Right lobe of liver (tissue), 6 donors: ENCODE results near the gene USP4. TPM values are rescaled to one million over a fixed set of nuclear protein-coding genes. Genes with fewer than 3 reads are reported as not detected.
A peak's percentile ranks its signal among the peaks of the same experiment; 100 is the strongest.

ENCODE experiments used
- ATAC-seq, 4 donors: fragments of 200-7000 bp; cut with Tn5 transposase; one replicate each; pipeline ENCODE4 v1.9.1; 2020; ENCODE audit warnings: mild to moderate bottlenecking in 4 of 4, moderate library complexity in 4 of 4
- DNase-seq, 3 donors: peaks; one replicate each; pipeline ENCODE4 v3.0.0-alpha.2; 2020
- H3K27ac ChIP-seq, 3 donors: fragments of 200-600 bp; one replicate each; pipeline ENCODE4 v1.8.0; 2022
- H3K27me3 ChIP-seq, 2 donors: fragments of 200-600 bp; one replicate each; pipeline ENCODE4 v1.8.0; 2022
- H3K36me3 ChIP-seq, 4 donors: fragments of 200-600 bp; sonication (generic) in 1 of 4; one replicate each; pipeline versions ENCODE4 v1.5.1 to v1.8.0; 2017 to 2022; ENCODE audit warnings: control low read depth in 1 of 4
- H3K4me1 ChIP-seq, 4 donors: fragments of 200-600 bp; sonication (generic) in 1 of 4; one replicate each; pipeline versions ENCODE4 v1.5.1 to v1.8.0; 2017 to 2022; ENCODE audit warnings: control low read depth in 1 of 4
- H3K4me3 ChIP-seq, 3 donors: fragments of 200-600 bp; one replicate each; pipeline ENCODE4 v1.8.0; 2022
- H3K9me3 ChIP-seq, 4 donors: fragments of 200-600 bp; sonication (generic) in 1 of 4; one replicate each; pipeline versions ENCODE4 v1.5.1 to v1.8.0; 2017 to 2022; ENCODE audit warnings: control low read depth in 1 of 4
- POLR2A ChIP-seq: fragments of 450-650 bp; IDR thresholded peaks from one replicate; pipeline ENCODE4 v1.6.1; 2017; ENCODE audit warnings: antibody characterized with exemption, mild to moderate bottlenecking
- WGBS: methylation state at CpG from one replicate; pipeline ENCODE4 v1.1.6; 2018; ENCODE audit warnings: low coverage, low lambda C conversion rate; ENCODE audit not compliant: insufficient coverage; ENCODE audit errors: missing lambda C conversion rate; 5-methylcytosine and 5-hydroxymethylcytosine counted together
- intact Hi-C, 2 donors: fragments of 100-400 bp; cut with DNase I; formaldehyde crosslinking; loops; one replicate each; pipeline versions ENCODE4 v1.11.2 to v1.14.1; 2022
- total RNA-seq, 6 experiments: library from RNA; depleted of rRNA in 2 of 6; stranded (reverse); fragments of >200 nt in 2 of 6; fragmentation: NEBNext Ultra II Directional in 3 of 6; extraction: Animal tissue kit (Norgen Biotek cat#: 25700) in 3 of 6; gene quantifications; one replicate each; pipeline versions ENCODE4 v1.1.0 to v1.2.4, GENCODE V29; 2016 to 2023
- TF ChIP-seq, protein P1 (sequence below), 4 donors: fragments of 200-600 bp in 3 of 4; fragments of 450-650 bp in 1 of 4; IDR thresholded peaks; one replicate each; pipeline versions ENCODE4 v1.5.1 to v1.8.0; 2016 to 2022; ENCODE audit warnings: antibody characterized with exemption in 4 of 4, mild to moderate bottlenecking in 2 of 4
- donor health status: DM: no; HTN: yes; CAD: no.
- donor health status: DM: no; HTN: no; CAD: no.
- donor health status: DM: no; HTN: no; CAD: no.
- donor health status: DM: no; HTN: yes; CAD: no.
- donor health status: DM: no; HTN: yes; CAD: no.

The USP4 gene
- total RNA-seq, 6 experiments from 2014 or later: 10.0 to 26.3 (median 22.2) TPM

DNA sequence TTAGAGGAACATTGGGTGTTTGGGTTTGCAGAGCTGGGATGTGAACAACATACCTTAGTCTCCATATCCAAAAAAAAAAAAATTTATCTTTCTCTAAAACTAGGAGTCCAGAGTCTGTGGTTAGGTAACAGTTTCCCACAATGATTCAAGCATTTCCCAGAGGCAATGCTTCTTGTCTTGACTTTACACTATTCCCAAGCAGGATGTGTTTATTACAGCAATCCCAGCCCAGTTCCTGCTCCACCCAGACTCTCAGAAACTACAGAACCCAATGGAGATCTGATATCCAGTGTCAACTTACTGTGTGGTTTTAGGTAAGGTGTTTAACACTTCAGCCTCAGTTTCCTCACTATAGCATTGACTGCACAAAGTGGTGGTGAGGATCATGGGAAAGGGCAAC is 60.5 kb downstream of the USP4 start:
- Histone ChIP-seq H3K4me3 (no peak overlapping the region), H3K9me3 (no peaks in the 10 kb centered on the region), H3K36me3 (peaks cover 0 to 23% (median 5%) of the 10 kb centered on the region in 4 donors), H3K27me3 (no peaks in the 10 kb centered on the region), H3K4me1 (peaks cover 0 to 11% (median 4%) of the 10 kb centered on the region in 4 donors), H3K27ac (no peak overlapping the region)
- intact Hi-C loops: no loop called here
- no peak for DNase-seq
- no peak for TF ChIP-seq POLR2A
- TF ChIP-seq, protein P1, sequence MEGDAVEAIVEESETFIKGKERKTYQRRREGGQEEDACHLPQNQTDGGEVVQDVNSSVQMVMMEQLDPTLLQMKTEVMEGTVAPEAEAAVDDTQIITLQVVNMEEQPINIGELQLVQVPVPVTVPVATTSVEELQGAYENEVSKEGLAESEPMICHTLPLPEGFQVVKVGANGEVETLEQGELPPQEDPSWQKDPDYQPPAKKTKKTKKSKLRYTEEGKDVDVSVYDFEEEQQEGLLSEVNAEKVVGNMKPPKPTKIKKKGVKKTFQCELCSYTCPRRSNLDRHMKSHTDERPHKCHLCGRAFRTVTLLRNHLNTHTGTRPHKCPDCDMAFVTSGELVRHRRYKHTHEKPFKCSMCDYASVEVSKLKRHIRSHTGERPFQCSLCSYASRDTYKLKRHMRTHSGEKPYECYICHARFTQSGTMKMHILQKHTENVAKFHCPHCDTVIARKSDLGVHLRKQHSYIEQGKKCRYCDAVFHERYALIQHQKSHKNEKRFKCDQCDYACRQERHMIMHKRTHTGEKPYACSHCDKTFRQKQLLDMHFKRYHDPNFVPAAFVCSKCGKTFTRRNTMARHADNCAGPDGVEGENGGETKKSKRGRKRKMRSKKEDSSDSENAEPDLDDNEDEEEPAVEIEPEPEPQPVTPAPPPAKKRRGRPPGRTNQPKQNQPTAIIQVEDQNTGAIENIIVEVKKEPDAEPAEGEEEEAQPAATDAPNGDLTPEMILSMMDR (IDR thresholded peaks at IDR 0.05): no peak
- no peak for ATAC-seq

DNA sequence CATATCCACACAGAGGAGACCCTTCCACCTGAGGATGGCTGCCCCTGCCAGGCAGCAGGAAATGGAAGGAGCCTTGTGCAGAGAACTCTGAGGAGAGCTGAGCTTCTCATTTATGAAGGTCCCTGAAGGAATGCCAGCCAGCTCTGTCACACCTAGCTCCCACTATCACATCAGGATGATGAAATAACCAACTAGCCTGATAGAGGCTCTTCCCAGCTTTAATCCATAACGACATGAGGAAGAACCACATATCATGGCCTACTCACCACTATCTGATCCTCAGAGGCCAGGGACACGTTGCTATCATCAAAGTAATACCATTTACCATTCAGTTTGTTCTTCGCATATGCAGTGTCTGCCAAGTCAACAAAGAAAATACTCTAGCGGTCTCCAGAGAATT is 61.3 kb downstream of the USP4 start:
- intact Hi-C loops: no loop called here
- 70% methylated on average over 4 of the region's 4 CpGs for WGBS
- H3K27ac ChIP-seq: no peak overlapping the region

DNA sequence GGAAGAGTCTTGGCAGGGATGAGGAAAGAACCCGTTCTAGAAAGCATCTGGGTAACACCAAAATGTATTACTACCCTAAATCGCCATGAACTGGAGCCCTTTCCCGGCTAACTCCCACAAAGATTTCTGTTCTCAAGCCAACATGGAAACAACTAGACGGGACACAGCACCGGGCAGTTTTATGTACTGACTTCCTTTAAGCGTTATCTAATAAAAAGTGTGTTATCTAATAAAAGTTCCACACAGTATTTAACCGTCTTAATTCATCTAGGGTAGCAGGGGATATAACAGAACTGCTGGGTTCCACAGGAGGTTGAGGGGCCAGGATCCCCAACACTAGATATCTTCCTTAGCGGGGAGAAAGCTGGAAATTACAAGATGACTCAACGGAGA is 62.5 kb downstream of the USP4 start:
- WGBS: 45% methylated on average over 9 of the region's 9 CpGs
- intact Hi-C loops: no loop called here
- peak; percentile 32 to 45 (median 41) for ATAC-seq

More for the DNA sequence above, 61.3 kb downstream of the USP4 start:
- DNase-seq: no peak
- H3K4me1 ChIP-seq: peaks cover 0 to 11% (median 4%) of the 10 kb centered on the region in 4 donors
- no peaks in the 10 kb centered on the region for H3K27me3 ChIP-seq
- H3K9me3 ChIP-seq: no peaks in the 10 kb centered on the region
- TF ChIP-seq POLR2A: no peak
- TF ChIP-seq, protein P1 (IDR thresholded peaks at IDR 0.05): no peak
- peaks cover 0 to 15% (median 1%) of the 10 kb centered on the region in 4 donors for H3K36me3 ChIP-seq
- no peak overlapping the region for H3K4me3 ChIP-seq
- no peak for ATAC-seq

DNA sequence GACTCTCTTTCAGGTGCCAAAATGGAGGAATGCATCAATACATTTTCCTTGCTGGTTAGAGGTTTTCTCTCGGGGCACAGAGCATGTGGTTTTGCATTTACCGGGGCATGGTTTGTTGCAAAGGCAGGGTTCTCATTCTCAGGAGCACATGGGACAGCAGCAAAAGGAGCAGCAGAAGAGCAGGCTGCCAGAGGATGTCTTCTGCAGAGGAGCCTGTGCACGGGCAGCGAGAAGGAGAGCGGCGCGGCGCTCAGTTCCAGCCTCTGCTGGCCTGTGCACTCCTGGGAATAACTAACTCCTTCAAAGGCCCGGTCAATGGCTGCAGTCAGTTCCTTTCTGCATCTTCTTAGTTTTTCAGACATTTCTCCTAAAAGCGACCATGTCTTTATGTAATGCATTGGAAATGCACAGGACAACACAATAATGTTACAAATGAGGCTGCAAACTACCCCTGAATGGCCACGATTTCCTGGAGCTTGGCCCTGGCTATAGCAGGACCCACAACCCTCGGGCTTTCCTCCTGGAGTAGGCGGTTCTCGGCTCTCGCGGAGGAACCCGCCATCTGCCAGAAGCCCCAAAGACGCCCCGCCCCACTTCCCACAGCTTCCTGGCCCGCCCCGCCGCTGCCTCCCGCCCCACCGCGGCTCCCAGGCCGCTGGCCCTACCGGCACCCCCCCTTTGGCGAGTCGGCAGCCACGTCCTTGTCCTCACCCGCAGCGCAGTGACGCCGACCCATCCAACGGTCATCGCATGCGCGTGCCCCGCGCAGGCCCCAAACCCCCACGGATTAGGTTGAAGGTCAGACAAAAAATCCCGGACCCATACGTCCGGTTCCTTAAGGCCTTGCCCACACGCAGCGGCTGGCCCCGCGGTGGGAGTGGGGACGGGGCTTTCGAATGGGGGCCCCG is 63.1 kb downstream of the USP4 start, which contains the start of gene C3orf62:
Gene C3orf62 (minus strand): TSS at position 758 of the 908 bp plus-strand sequence. CDS start 360 bp downstream, at position 398.
- Histone ChIP-seq H3K27me3 (no peaks in the 10 kb centered on the region), H3K4me3 (peak within 1 kb of the TSS; percentile 34 to 52 (median 52)), H3K27ac (peak within 1 kb of the TSS; percentile 74 to 84 (median 77)), H3K36me3 (peaks cover 0 to 11% (median 1%) of the 10 kb centered on the region in 4 donors), H3K4me1 (peaks cover 0 to 11% (median 4%) of the 10 kb centered on the region in 4 donors), H3K9me3 (no peaks in the 10 kb centered on the region)
- peak; percentile 94 to 98 (median 96) for ATAC-seq
- intact Hi-C loops: no loop called here
- peak; percentile 88 to 90 (median 89) for DNase-seq
- 36% methylated on average over 15 of the region's 51 CpGs for WGBS
- TF ChIP-seq, protein P1 (IDR thresholded peaks at IDR 0.05): no peak
- TF ChIP-seq POLR2A: peak; percentile 29

More for the DNA sequence above, 62.5 kb downstream of the USP4 start:
- peaks cover 0 to 11% (median 4%) of the 10 kb centered on the region in 4 donors for H3K4me1 ChIP-seq
- H3K36me3 ChIP-seq: peaks cover 0 to 11% (median 1%) of the 10 kb centered on the region in 4 donors
- H3K27me3 ChIP-seq: no peaks in the 10 kb centered on the region
- no peaks in the 10 kb centered on the region for H3K9me3 ChIP-seq
- peak overlapping the region; percentile 74 to 84 (median 77) for H3K27ac ChIP-seq
- H3K4me3 ChIP-seq: peak overlapping the region; percentile 34 to 52 (median 52)
- no peak for DNase-seq
- TF ChIP-seq, protein P1 (IDR thresholded peaks at IDR 0.05): no peak
- no peak for TF ChIP-seq POLR2A
